K562 (cell line): ENCODE results near the gene ZNF668. TPM values are rescaled to one million over a fixed set of nuclear protein-coding genes. Genes with fewer than 3 reads are reported as not detected.

Experiments used
- ARID3A ChIP-seq: IDR thresholded peaks from 2 replicates; pipeline ENCODE4 v1.6.1; 2012; ENCODE audit warnings: low read depth, low read length, improper control_type of control experiment, borderline replicate concordance
- ASH1L ChIP-seq: fragments of 450-650 bp; IDR thresholded peaks from 2 replicates; pipeline ENCODE4 v1.6.1; 2018; ENCODE audit warnings: borderline replicate concordance, mild to moderate bottlenecking, low read depth; ENCODE audit not compliant: partially characterized antibody
- CBX1 ChIP-seq: sonication (generic); IDR thresholded peaks from 2 replicates; pipeline ENCODE4 v1.6.1; 2016; ENCODE audit warnings: antibody characterized with exemption, low read depth, mild to moderate bottlenecking
- CTCF ChIP-seq, 3 experiments: IDR thresholded peaks in 2 of 3; conservative IDR thresholded peaks in 1 of 3; 2 replicates each; pipeline ENCODE4 v1.5.1; 2011 to 2012; ENCODE audit warnings: low read length in 3 of 3, mild to moderate bottlenecking in 3 of 3, control low read depth in 2 of 3, improper control_type of control experiment in 1 of 3, inconsistent platforms in 1 of 3, low read depth in 1 of 3, mixed read lengths in 1 of 3, moderate library complexity in 1 of 3; ENCODE audit not compliant: insufficient read depth in 2 of 3
- FOXP1 ChIP-seq: sonication (generic); formaldehyde crosslinking; IDR thresholded peaks from 2 replicates; pipeline ENCODE4 v1.8.0; 2022; ENCODE audit warnings: mild to moderate bottlenecking, missing genetic modification reagents
- KAT7 ChIP-seq: sonication (generic); formaldehyde crosslinking; IDR thresholded peaks from 2 replicates; pipeline ENCODE4 v1.8.0; 2022; ENCODE audit warnings: missing genetic modification reagents, mild to moderate bottlenecking, borderline replicate concordance
- POLR2B ChIP-seq: fragments of 450-650 bp; IDR thresholded peaks from 2 replicates; pipeline ENCODE4 v1.6.1; 2018; ENCODE audit warnings: low read depth; ENCODE audit not compliant: partially characterized antibody
- PRPF4 ChIP-seq: fragments of 200-400 bp; formaldehyde crosslinking; IDR thresholded peaks from one replicate; pipeline ENCODE4 v1.6.1; 2017; ENCODE audit warnings: low read length, low read depth, mild to moderate bottlenecking; ENCODE audit not compliant: insufficient read depth, poor library complexity, severe bottlenecking
- SNIP1 ChIP-seq: fragments of 450-650 bp; IDR thresholded peaks from 2 replicates; pipeline ENCODE4 v1.7.1; 2017; ENCODE audit warnings: low read depth, mild to moderate bottlenecking
- U2AF1 ChIP-seq: fragments of 200-400 bp; formaldehyde crosslinking; optimal IDR thresholded peaks from 2 replicates; pipeline ENCODE3; 2017; ENCODE audit warnings: mild to moderate bottlenecking, low read depth, low read length, moderate library complexity
- ZFP91 ChIP-seq: sonication (generic); formaldehyde crosslinking; IDR thresholded peaks from 2 replicates; pipeline ENCODE4 v1.8.0; 2022; ENCODE audit warnings: mild to moderate bottlenecking, missing genetic modification reagents
- ZNF592 ChIP-seq: fragments of 450-650 bp; IDR thresholded peaks from 2 replicates; pipeline ENCODE4 v1.6.1; 2017; ENCODE audit warnings: antibody characterized with exemption, mild to moderate bottlenecking
- ZNF785 ChIP-seq: fragments of 250-450 bp; sonication (Bioruptor Pico); IDR thresholded peaks from 2 replicates; pipeline ENCODE4 v1.4.0; 2020; ENCODE audit warnings: mild to moderate bottlenecking
- polyA plus RNA-seq, 8 experiments: library from polyadenylated mRNA; depleted of rRNA in 4 of 8; stranded (reverse) in 5 of 8; unstranded in 3 of 8; fragments of >200 nt; fragmentation: Nextera tagmentation in 2 of 8; fragmentation: Illumina TruSeq in 1 of 8; extraction: Ambion mirVana in 2 of 8; extraction: Trizol in 1 of 8; gene quantifications; 2 replicates each; pipeline versions ENCODE4 v1.2.1 to v1.2.3, GENCODE V29; 2011 to 2014; ENCODE audit warnings: inconsistent platforms in 1 of 8, missing spikeins in 1 of 8
- total RNA-seq, 7 experiments: library from RNA; depleted of rRNA in 6 of 7; stranded (reverse); fragments of >200 nt in 6 of 7; fragmentation: Illumina TruSeq in 2 of 7; extraction: Trizol in 2 of 7; gene quantifications; 2 replicates each; pipeline versions ENCODE4 v1.2.1 to v1.2.3, GENCODE V29; 2011 to 2021; ENCODE audit warnings: low replicate concordance in 1 of 7
- TF ChIP-seq, protein P1 (sequence below): sonication (generic); formaldehyde crosslinking; IDR thresholded peaks from 2 replicates; pipeline ENCODE4 v1.8.1; 2023; ENCODE audit warnings: mild to moderate bottlenecking, missing genetic modification reagents, moderate library complexity

The ZNF668 gene
- total and polyA plus RNA-seq, 9 of the 15 experiments (the other 6 are each of a cell fraction or from before 2014, with no cell fraction given): 0.04 to 15.3 (median 3.8) TPM; not detected in 1

DNA sequence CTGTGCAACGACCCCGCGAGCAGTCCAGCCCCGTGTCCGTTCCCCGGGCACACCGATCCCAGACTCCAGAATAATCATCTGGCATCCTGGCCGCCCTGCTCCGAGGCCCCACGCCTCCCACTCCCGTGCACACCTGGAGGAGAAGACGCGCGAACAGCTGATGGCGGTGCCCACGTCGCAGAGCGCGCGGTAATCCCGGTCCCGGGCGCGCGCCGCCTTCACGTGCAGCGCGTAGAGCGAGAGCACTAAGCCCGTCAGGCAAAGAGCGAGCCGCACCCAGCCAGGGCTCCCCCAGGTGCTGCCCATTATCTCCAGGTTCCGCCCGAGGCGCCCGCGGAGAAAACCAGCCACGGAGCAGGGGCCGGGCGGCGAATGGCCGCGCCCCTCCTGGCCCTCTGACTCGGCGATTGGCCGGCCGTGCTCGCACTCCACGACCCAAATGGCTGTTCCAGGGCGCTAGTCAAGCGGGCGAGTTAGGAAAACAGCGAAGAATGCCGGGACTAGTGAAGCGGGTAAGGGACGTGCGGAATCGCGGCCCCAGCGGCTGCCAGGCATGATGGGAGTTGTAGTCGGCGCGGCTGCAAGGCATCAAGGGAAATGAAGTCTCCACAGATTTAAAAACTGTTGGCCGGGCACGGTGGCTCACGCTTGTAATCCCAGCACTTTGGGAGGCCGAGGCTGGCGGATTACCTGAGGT, 20.5 kb upstream of the ZNF668 start, which contains the start of gene VKORC1 (continued):
- TF ChIP-seq, protein P1, sequence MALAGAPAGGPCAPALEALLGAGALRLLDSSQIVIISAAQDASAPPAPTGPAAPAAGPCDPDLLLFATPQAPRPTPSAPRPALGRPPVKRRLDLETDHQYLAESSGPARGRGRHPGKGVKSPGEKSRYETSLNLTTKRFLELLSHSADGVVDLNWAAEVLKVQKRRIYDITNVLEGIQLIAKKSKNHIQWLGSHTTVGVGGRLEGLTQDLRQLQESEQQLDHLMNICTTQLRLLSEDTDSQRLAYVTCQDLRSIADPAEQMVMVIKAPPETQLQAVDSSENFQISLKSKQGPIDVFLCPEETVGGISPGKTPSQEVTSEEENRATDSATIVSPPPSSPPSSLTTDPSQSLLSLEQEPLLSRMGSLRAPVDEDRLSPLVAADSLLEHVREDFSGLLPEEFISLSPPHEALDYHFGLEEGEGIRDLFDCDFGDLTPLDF (CRISPR knock-in tag): peak; percentile 73; the same call in 1 of the 2 replicates
- TF ChIP-seq KAT7 (no peak), ARID3A (no peak), ASH1L (no peak), U2AF1 (peak; percentile 45), ZFP91 (CRISPR knock-in tag) (no peak), ZNF785 (no peak), ZNF592 (peak; percentile 40; the same call in 1 of the 2 replicates), CTCF (IDR thresholded peaks at IDR 0.05 in 2 of 3, conservative IDR thresholded peaks at IDR 0.05 in 1 of 3; ENCODE audit: insufficient read depth in 2 of 3, low read depth in 1 of 3, low read length in 3 of 3) (no peak), SNIP1 (no peak), POLR2B (peak; percentile 49), FOXP1 (CRISPR knock-in tag) (no peak; the same call in 1 of the 2 replicates), PRPF4 (no peak), CBX1 (no peak)
